IPS-18c (cell line): ENCODE measurements around the gene C16orf78.

Source experiments
- H3K4me3 ChIP-seq: 2 replicates; pipeline ENCODE4 v1.7.0; 2013; ENCODE audit warnings: low read depth, mild to moderate bottlenecking, low read length, moderate library complexity; ENCODE audit not compliant: insufficient read depth
- H3K9me3 ChIP-seq: one replicate; pipeline ENCODE4 v1.6.1; 2013; ENCODE audit warnings: mild to moderate bottlenecking, low read length, moderate library complexity; ENCODE audit not compliant: control insufficient read depth, insufficient read depth

Gene C16orf78

GRCh38 chr16:49440156-49441065 lies 66.8 kb downstream of the C16orf78 start:
- no peak overlapping the region for H3K4me3 ChIP-seq
- H3K9me3 ChIP-seq, result no peaks in the 10 kb centered on the region

- Histone ChIP-seq H3K4me3 (peak overlapping the region; percentile 10; the same call in 1 of the 2 replicates), H3K9me3 (no peaks in the 10 kb centered on the region)
Observed at GRCh38 chr16:49441366-49441780, 67.8 kb downstream of the C16orf78 start.

DNA sequence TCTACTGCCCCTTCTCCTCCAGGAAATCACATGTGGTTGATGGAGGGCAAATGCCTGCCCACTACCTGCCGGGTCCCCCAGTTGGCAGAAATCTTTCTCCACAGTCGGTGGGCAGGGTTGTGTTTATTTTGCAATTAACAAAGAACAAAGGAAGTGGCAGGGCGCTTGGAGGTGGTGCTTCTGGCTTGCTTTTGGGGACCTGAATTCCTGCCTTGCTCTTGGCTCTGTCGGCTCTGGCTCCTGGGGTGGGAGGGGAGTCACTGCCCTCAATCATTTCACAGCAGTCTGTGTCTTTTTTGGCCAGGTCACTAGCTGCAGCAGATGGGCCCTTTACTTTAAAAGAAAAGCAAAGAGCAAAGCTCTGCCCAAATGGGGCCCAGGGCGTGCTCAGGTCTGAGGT lies 69.2 kb downstream of the C16orf78 start:
- H3K4me3 ChIP-seq, result no peak overlapping the region
- no peaks in the 10 kb centered on the region for H3K9me3 ChIP-seq

DNA sequence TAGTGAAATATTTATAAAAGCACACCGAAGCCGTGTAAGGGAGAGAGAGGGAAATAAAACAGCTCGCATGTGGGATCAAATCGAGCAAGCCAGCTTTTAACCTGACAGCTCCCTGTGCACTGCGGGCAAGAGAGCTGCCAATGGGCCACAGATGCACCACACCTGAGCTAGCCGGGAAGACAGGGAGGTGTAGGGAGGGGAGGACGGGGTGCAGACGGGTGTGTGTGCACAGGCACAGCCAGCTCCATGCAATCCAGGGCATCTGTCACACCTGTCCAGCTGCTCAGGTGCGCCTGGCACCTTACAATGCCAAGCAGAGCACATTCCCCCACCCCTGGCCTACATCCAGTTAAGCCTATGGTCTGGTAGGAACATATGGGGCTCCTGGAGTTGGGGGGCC lies 70.0 kb downstream of the C16orf78 start:
- H3K4me3 ChIP-seq, result no peak overlapping the region
- no peaks in the 10 kb centered on the region for H3K9me3 ChIP-seq

DNA sequence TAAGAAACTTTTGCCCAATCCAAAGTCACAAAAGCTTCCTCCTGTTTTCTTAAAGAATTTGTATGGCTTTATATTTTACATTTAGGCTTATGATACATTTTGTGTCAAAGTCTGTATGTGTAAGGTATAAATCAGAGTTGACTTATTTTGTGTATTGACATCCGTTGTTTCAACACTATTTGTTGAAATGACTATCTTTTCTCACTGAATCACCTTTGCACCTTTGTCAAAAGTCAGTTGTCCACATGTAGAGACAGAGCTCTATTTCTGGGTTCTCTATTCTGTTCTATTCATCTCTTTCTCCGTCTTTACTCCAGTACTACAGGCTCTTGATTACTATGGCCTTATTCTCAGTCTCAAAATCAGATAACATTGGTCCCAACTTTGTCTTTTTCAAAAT lies 73.2 kb downstream of the C16orf78 start:
- H3K4me3 ChIP-seq, result no peak overlapping the region

More for the DNA sequence above, 73.2 kb downstream of the C16orf78 start:
- no peaks in the 10 kb centered on the region for H3K9me3 ChIP-seq
